A673 (cell line): ENCODE results near the gene ETV4. TPM values are rescaled to one million over a fixed set of nuclear protein-coding genes. Genes with fewer than 3 reads are reported as not detected.

Experiments
- BruUV-seq: library from RNA; stranded (reverse); fragments of 400-500 nt; replicated peaks from 2 replicates; lab custom pipeline; 2021; lab: Mats Ljungman, UMichigan
- CTCF ChIA-PET: fragments of 300-600 bp; sonication (Branson Sonifier 250); formaldehyde crosslinking; loops from one replicate; lab custom pipeline; 2022; ENCODE audit warnings: antibody characterized with exemption; lab: Charles Lee
- POLR2A ChIA-PET: fragments of 300-600 bp; sonication (Branson Sonifier 250); formaldehyde crosslinking; loops from one replicate; lab custom pipeline; 2022; ENCODE audit warnings: antibody characterized with exemption; ENCODE audit not compliant: low non-redundant PET; lab: Charles Lee
- DNase-seq: peaks from one replicate; pipeline ENCODE4 v3.0.0-alpha.2; 2015; ENCODE audit warnings: low spot score
- H3K27ac ChIP-seq: fragments of 200-600 bp; sonication (generic); 2 replicates; pipeline ENCODE4 v1.5.1; 2016; ENCODE audit warnings: mixed run types, low read depth, mild to moderate bottlenecking, mixed read lengths, antibody characterized with exemption, low read length; ENCODE audit not compliant: poor library complexity, severe bottlenecking
- H3K27me3 ChIP-seq: fragments of 200-600 bp; sonication (generic); replicated peaks from 2 replicates; pipeline ENCODE4 v1.6.1; 2017; ENCODE audit warnings: mixed run types, low read depth, mild to moderate bottlenecking, mixed read lengths, antibody characterized with exemption, low read length; ENCODE audit not compliant: insufficient read depth, poor library complexity
- H3K36me3 ChIP-seq: fragments of 200-600 bp; sonication (generic); 2 replicates; pipeline ENCODE4 v1.6.1; 2016; ENCODE audit warnings: mixed run types, mild to moderate bottlenecking, mixed read lengths, antibody characterized with exemption, low read length; ENCODE audit not compliant: insufficient read depth, poor library complexity, severe bottlenecking
- H3K4me1 ChIP-seq: fragments of 200-600 bp; sonication (generic); 2 replicates; pipeline ENCODE4 v1.6.1; 2017; ENCODE audit warnings: mixed run types, mild to moderate bottlenecking, mixed read lengths, antibody characterized with exemption, low read length; ENCODE audit not compliant: insufficient read depth, poor library complexity, severe bottlenecking
- H3K4me3 ChIP-seq: fragments of 200-600 bp; sonication (generic); 2 replicates; pipeline ENCODE4 v1.5.1; 2016; ENCODE audit warnings: low read depth, mixed run types, mild to moderate bottlenecking, mixed read lengths, low read length; ENCODE audit not compliant: poor library complexity, severe bottlenecking
- H3K9me3 ChIP-seq: fragments of 200-600 bp; sonication (generic); 2 replicates; pipeline ENCODE4 v1.6.1; 2016; ENCODE audit warnings: mixed run types, low read depth, mild to moderate bottlenecking, mixed read lengths, antibody characterized with exemption, low read length; ENCODE audit not compliant: poor library complexity, severe bottlenecking
- EZH2 ChIP-seq: fragments of 200-600 bp; sonication (generic); IDR thresholded peaks from 2 replicates; pipeline ENCODE4 v1.6.1; 2017; ENCODE audit warnings: borderline replicate concordance, low read depth, mild to moderate bottlenecking, mixed read lengths, antibody characterized with exemption, low read length; ENCODE audit not compliant: poor library complexity, severe bottlenecking
- intact Hi-C: fragments of 100-400 bp; cut with micrococcal nuclease; formaldehyde crosslinking; loops from one replicate; pipeline ENCODE4 v1.10.0; 2022; ENCODE audit not compliant: unreplicated experiment
- total RNA-seq: library from RNA; stranded (reverse); gene quantifications from 2 replicates; pipeline ENCODE4 v1.2.3, GENCODE V29; 2021
- TF ChIP-seq, protein P1 (sequence below): fragments of 300-800, 200-600 bp; sonication (generic); conservative IDR thresholded peaks from 2 replicates; pipeline ENCODE4 v1.5.1; 2017; ENCODE audit warnings: low read depth, mild to moderate bottlenecking, antibody characterized with exemption, low read length, moderate library complexity, mixed read lengths

ETV4 gene
- total RNA-seq, 1 experiment from 2014 or later, result 31.2 TPM

DNA sequence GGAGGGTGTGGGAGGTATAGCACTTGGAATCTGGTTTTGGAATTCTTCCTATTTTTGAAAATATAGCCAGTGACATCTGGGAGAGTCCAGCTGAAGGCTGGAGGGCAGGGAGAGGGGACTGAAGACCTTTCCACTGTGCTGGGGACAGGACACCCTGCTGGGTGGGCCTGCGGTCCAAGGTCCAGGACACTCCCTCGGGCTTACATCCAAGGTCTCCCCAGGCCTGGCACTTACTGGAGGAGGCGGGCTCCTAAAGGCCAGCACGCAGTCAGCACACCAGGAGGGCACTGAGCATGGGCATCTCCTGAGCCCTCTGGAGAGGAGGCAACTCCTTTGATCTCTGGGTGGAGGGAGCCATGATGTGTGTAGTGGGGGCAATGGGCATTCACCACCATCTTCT is 35.5 kb upstream of the ETV4 start:
- no TSS peak for BruUV-seq
- Histone ChIP-seq H3K9me3 (no peaks in the 10 kb centered on the region), H3K27ac (no peak overlapping the region), H3K27me3 (no peaks in the 10 kb centered on the region), H3K4me1 (no peaks in the 10 kb centered on the region), H3K36me3 (no peaks in the 10 kb centered on the region), H3K4me3 (no peak overlapping the region)
- ChIA-PET CTCF (no interaction called here), POLR2A (no interaction called here)
- TF ChIP-seq EZH2, result no peak
- TF ChIP-seq, protein P1, sequence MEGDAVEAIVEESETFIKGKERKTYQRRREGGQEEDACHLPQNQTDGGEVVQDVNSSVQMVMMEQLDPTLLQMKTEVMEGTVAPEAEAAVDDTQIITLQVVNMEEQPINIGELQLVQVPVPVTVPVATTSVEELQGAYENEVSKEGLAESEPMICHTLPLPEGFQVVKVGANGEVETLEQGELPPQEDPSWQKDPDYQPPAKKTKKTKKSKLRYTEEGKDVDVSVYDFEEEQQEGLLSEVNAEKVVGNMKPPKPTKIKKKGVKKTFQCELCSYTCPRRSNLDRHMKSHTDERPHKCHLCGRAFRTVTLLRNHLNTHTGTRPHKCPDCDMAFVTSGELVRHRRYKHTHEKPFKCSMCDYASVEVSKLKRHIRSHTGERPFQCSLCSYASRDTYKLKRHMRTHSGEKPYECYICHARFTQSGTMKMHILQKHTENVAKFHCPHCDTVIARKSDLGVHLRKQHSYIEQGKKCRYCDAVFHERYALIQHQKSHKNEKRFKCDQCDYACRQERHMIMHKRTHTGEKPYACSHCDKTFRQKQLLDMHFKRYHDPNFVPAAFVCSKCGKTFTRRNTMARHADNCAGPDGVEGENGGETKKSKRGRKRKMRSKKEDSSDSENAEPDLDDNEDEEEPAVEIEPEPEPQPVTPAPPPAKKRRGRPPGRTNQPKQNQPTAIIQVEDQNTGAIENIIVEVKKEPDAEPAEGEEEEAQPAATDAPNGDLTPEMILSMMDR, result no peak
- no peak for DNase-seq
- intact Hi-C loops, result no loop called here

DNA sequence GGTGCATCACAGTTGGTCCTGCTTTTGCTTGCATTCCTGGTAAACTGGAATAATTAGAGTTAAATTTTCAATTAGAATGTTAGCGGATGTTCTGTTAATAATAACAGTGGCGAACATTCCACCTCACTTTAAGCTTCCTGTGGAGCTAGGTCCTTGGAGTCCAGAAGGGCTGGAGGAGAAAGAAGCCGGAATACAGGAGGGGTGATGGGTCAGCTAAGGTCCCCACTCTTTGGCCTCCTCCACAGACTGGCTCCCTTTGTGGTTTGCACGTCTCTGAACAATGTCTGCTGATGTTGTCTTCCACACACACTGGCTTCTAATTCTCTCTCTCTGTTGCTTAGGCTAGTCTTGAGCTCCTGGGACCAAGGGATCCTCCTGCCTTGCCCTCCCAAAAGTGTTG is 35.0 kb upstream of the ETV4 start:
- Histone ChIP-seq H3K27me3 (no peaks in the 10 kb centered on the region), H3K9me3 (no peaks in the 10 kb centered on the region), H3K27ac (no peak overlapping the region), H3K4me1 (no peaks in the 10 kb centered on the region), H3K4me3 (no peak overlapping the region), H3K36me3 (no peaks in the 10 kb centered on the region)
- DNase-seq, result no peak
- no TSS peak for BruUV-seq
- TF ChIP-seq, protein P1, result no peak
- TF ChIP-seq EZH2, result no peak
- ChIA-PET CTCF (no interaction called here), POLR2A (no interaction called here)
- intact Hi-C loops, result no loop called here

DNA sequence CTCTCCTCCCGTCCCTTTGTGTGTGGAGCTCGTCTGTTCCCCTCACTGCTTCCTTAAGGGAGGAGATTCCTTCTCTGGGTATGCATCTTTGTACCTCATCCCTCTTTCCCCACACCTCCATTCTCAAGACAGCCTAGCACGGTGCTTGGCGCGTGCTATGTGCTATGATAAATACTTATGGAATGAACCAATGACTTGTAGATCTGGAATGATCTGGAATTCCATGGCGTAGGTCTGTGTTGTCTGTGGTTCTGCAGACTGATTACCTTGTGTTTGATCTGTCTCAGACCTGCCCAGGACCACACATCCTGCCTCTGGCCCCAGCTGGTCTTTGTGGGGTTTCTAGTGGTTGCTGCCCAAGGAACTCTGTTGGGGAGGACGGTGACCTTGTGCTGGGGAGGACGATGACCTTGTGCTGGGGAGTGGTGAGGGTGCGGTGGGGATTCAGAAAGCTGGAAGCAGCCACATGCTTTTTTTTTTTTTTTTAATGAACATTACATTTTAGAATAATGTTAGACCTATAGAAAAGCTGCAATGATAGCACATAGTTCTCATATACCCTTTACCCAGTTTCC is 33.5 kb upstream of the ETV4 start:
- Histone ChIP-seq H3K4me1 (no peaks in the 10 kb centered on the region), H3K4me3 (no peak overlapping the region), H3K36me3 (no peaks in the 10 kb centered on the region), H3K27me3 (no peaks in the 10 kb centered on the region), H3K27ac (no peak overlapping the region), H3K9me3 (no peaks in the 10 kb centered on the region)
- intact Hi-C loops, result no loop called here
- no peak for DNase-seq
- no TSS peak for BruUV-seq
- TF ChIP-seq, protein P1, result no peak
- no peak for TF ChIP-seq EZH2
- ChIA-PET CTCF (no interaction called here), POLR2A (no interaction called here)
